Dermis microvascular lymphatic vessel endothelial cell (primary cell): ENCODE measurements around the gene MLYCD. TPM values are rescaled to one million over a fixed set of nuclear protein-coding genes. Genes with fewer than 3 reads are reported as not detected.

Source experiments
- DNase-seq, 2 donors: peaks; one replicate each; pipeline versions ENCODE4 v3.0.0 to v3.0.0-alpha.2; 2010; ENCODE audit warnings: low read depth in 2 of 2
- total RNA-seq: library from RNA; depleted of rRNA; stranded (reverse); fragments of >200 nt; gene quantifications from 2 replicates; pipeline ENCODE4 v1.2.1, GENCODE V29; 2014

The MLYCD gene
- total RNA-seq, 1 donor from 2014 or later = 1.7 TPM

DNA sequence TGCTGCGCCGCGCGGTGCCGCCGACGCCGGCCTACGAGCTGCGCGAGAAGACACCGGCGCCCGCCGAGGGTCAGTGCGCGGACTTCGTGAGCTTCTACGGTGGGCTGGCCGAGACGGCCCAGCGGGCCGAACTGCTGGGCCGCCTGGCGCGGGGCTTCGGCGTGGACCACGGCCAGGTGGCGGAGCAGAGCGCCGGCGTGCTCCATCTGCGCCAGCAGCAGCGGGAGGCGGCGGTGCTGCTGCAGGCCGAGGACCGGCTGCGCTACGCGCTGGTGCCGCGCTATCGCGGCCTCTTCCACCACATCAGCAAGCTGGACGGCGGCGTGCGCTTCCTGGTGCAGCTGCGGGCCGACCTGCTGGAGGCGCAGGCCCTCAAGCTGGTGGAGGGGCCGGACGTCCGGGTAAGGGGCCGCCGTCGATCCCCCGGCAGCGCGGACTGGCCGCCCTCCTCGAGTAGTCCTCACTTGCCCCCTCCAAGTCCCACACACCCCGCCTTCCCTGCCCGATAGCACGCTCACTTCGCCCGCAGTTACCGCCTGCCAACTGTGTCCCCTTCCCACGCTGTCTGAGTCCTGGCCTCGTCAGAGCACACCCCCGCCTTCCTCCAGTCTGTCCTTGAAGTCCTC, 470 bp downstream of the MLYCD start:
- peak; percentile 43 to 79 for DNase-seq

DNA sequence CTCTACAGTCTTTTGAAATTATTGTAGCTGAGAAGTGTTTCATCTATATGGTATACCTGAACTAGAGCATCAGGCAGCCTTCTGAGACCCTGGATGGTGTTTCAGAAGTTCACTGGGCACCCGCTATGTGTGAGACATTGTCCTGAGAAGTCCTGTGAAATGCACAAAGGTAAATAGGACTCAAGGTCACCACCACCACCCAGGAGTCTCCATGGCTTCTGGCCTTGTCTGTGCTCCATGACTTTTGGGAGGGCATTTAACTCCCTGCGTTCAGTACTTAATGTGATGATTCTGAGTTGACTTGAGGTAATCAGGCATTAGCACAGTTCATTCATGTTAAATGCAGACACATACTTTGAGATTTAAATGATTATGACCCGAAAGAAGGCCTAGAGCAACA, 1.1 kb downstream of the MLYCD start:
- no peak for DNase-seq

DNA sequence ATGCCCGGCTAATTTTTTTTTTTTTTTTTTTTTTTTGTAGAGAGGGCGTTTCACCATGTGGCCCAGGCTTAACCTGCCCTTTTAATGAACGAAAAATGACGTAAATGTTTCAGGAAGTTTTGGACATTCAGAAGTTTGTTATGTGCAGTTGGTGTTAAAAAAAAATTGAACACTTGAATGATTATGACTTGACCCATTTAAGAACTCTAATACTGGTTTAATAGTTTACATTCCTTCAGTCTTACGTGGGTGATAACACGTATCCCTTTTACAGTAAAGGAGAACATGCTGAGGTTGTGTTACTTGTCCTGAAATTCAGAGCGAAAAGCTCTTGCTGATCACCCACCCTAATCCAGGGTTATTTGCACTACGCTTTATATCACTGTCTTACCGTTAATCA, 1.7 kb downstream of the MLYCD start:
- no peak for DNase-seq

DNA sequence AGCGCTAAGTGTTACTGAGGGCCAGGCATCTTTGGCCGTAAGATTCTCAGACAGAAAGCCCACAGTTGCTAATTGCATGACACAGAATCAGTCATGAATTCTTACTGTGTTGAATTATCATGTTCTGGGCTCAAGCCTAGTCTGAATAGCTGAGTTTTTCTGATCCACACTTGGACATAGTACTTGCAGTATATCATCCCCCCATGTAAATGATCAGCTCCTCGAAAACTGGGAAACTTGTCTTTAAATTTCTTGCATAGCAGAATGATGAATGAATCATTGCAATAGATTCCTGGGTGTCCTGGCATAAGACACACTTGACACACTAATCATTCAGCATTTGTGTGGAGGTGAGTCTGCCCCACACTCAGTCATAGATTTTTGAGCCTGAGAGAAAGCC, 2.2 kb downstream of the MLYCD start:
- no peak for DNase-seq

DNA sequence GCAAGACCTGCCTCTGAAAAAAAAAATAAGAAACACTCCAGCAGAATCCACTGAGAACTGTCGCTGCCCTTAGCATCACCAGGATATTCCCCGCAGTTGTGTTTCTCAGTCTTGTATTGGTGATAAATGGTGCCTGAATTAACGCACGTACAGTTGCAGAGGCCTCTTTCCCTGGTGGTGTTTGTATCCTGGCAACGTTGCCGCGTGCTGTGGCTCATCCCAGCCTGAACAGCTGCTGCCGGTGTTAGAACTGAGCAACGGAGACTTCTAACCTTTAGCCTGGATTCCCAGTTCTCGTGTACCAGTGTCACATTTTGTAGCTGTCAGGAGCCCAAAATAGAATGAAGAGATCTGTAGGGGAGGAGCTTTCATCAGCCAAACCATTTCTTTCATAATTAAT, 4.8 kb downstream of the MLYCD start:
- no peak for DNase-seq

DNA sequence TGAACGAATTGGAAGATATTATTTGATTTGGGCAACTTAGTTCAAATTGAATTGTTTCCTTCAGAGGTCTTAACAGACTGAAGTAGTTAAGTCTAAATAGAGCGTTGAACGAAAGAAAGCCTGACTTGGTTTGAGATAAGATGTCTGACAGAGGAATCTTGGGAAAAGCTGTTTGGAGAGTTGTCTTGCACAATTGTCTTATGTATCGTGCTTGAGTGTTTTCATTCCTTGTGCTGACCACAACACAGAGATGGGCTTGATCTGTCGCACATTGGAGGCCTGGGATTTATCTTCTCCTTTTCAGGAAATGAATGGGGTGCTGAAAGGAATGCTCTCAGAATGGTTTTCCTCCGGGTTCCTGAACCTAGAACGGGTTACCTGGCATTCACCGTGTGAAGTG, 7.8 kb downstream of the MLYCD start:
- no peak for DNase-seq

DNA sequence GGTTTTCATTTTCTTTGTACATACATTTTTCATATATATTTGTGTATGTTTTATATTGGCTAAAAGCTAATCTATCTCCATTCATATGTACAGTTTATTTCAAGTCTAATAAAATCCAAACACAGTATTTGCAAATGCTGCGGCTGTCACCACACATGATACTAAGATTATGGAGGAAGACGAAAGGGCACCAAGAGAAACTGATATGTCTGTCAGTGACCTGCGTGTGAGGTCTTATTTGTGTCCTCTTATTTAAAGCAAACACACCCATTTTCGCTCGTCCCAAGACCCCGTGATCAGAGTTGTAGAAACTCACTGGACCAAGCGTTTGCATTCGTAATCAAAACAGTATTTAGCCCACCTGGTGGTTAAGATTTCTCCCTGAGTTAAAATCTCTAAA, 8.2 kb downstream of the MLYCD start:
- DNase-seq = no peak

DNA sequence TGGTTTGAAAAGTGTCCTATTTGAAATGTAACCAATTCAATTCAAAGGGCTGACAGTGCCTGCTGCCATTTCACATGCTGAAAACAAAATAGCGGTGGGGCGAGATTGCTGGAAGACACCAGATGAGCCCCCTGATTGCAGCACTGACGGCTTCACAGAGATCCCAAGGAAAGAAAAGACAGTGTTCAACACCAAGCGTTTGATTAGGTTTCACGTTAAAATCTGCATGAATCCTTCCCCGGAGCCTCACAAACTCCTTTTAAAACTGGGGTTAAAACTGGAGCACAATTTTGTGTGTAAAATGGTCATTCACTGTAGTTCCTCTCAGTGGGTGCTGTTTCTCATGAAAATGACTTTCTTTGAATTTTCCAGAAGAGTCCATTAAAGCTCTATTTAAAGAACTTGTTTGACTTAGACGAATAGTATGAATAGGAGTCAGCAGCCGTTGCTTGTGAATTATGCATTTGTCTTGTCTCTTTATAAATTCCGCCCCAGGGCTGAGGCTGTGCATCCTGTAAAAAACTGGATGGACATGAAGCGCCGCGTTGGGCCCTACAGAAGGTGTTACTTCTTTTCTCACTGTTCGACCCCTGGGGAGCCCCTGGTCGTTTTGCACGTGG, 8.8 kb downstream of the MLYCD start:
- no peak for DNase-seq

DNA sequence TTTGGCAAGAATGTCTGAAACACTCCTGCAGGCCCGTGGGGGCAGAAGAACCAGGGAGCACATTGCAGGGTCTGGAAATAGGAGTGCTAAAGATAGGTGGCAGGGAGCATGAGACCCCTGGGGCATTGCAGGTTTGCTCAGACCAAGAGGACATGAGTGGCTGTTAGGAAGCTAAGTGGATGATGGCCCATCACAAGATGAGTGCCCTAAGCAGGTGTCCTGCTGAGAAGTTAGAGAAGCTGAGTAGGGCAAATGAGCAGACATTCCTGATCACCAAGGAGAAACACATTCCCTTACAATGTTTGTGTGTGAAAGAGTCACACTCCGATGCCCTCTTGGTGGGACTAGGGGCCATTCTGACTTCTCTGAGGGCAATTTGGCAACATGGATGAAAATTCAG, 9.9 kb downstream of the MLYCD start:
- no peak for DNase-seq

DNA sequence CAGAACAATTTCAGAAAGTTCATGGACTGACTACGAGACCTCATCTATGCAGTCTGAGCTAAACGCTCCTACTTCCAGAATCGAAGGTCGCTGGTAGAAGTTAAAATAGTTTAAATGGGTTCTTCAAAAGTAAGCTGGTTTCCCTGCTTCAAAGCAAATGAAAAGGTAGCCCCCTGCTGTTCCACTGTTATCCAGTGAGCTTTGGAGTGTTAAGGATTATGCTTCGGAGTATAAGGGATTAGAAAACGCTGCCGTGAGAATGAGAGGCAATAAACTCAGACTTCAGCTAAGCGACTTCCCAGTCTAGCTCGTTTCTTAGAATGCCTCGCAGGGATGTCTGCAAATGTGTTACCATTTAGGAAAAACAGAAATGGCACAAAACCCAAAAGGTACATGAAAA, 12.4 kb downstream of the MLYCD start:
- DNase-seq = no peak

DNA sequence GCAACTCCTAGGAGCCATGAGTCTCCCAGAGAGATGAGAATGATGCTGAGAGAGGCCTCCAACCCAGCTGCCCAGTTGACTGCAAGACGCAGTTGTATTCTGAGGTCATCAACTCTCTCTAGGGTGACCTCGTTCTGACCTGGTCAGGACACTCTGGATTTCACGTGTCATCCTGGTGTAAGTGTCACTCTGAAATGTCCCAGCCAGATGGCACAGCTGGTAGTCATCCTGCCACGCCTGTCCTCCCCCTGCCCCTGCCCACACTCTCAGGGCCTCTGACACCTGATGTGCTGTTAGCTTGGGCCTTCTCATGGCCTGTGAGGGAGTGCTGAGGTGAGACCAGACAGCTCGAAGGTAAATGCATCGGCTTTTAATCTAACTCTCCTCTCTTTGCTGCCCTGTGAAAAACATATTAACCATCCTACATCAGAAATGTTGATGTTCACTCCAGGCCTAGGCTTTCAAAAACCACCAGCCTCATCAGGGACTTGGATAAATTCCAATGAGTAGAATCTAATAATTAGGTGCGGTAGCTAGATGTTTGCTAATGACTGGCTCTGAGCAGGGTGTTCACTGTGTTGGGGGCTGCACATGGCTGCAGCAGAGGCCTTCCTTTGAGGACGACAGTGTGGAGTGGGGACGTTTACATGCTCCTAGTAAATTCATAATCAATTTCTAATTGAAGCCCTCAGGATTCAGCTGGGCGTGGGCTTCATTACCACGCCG, 13.8 kb downstream of the MLYCD start:
- DNase-seq = no peak

DNA sequence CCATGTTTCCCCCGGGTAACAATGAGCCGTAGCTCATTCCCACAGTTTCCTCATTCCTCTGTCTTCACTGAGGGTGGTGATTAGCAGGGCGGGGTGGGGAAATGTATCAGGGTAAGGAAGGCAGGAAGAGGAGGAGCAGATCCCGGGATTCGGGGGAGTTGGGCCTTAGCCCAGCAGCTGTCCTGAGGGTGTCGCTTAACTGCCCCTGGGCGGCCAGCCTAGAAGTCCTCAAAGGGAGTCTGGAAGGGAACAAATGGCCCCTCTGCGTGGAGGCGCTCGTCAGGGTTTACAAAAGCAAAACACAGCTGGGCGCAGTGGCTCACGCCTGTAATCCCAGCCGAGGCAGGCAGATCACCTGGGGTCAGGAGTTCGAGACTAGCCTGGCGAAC, 14.3 kb downstream of the MLYCD start:
- DNase-seq = no peak

DNA sequence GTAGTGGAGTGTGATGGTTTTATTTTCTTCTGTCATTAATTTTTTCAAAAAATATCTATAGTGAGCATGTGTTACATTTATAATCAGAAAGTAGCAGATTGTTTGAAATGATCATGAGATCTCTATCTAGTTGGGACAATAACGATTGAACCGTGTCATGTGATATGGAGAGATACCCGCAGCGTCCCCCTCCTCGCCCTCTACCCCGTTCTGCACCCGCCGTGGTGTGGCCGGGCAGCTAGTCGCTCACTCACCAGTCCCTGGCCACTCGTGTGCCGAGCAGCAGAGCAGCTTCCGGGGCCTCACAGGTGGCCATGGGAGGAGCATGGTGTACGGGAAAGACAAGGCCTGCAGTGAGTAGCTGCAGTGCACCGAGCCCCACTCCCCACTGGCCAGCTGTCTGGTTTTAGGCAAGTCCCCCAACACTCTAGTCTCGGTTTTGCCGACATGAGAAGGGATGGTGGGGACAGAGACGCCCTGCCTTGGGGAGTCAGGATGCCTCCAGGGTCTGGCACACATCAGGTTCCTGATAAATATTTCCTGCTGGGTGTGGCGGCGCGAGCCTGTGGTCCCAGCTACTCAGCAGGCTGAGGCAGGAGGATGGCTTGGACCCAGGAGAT, 15.3 kb downstream of the MLYCD start:
- DNase-seq = no peak

DNA sequence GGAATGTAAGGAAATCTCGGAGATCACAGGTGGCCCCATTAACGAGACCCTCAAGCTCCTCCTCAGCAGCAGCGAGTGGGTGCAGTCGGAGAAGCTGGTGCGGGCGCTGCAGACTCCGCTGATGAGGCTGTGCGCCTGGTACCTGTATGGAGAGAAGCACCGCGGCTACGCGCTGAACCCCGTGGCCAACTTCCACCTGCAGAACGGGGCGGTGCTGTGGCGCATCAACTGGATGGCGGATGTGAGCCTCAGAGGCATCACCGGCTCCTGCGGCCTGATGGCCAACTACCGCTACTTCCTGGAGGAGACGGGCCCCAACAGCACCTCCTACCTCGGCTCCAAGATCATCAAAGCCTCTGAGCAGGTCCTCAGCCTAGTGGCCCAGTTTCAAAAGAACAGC, 16.2 kb downstream of the MLYCD start:
- no peak for DNase-seq

DNA sequence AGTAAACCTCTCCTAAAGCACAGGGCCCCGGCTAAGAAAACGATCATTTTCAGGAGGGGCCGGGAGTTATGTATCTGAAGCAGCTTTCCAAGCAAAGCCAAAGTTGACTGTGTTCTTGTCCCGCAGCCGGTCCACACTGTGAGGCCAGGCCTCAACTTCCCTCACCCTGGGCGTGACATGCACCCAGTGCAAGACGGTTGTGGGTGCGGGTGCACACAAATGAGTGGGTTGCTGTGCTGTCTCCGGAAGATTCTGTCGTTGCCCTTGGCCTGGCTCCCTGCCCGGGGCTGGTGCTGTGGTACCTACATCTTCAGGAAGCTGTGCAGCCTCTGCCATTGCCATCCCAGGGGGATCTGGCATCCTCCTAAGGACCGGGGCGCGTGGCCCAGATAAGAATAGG, 16.6 kb downstream of the MLYCD start:
- no peak for DNase-seq

DNA sequence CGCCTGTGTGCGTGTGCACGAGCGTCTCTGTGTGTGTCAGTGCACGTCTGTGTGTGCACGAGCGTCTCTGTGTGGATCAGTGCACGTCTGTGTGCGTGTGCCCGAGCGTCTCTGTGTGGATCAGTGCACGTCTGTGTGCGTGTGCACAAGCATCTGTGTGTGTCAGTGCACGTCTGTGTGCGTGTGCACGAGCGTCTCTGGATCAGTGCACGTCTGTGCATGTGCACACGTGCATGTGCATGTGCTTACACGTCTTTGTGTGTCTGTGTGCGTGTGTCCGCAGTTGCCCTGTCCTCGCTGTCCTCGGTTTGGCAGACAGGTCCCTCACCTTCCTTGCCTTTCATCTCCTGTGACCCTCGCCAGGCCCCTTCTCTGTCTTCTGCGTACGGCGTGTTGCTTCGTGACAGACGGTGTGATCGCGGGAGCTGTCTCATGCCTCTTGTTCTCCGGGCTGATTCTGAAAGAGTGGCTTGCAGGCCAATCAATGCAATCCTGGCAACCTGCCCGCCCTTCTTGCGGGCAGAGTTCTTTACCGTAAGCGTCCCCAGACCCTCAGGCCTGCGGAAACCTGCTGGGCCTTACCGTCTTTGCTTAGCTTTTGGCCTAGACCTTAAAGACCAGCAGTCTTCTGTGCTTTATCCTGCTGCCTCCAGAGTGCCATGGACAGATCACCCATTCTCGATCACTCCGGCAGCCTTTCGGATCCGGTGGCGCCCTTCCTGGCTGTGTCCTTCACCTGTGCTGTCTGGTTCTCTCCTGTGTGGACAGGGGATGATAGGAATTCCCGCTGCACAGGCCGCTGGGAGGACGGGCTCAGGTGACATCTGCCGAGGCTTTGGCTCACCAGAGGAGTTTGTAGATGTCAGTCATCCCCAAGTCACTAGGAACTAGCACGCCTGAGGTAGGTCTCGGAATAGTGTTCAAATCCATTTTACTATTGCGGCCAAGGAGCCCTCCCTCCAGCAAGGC, 18.5 kb downstream of the MLYCD start:
- DNase-seq = no peak

DNA sequence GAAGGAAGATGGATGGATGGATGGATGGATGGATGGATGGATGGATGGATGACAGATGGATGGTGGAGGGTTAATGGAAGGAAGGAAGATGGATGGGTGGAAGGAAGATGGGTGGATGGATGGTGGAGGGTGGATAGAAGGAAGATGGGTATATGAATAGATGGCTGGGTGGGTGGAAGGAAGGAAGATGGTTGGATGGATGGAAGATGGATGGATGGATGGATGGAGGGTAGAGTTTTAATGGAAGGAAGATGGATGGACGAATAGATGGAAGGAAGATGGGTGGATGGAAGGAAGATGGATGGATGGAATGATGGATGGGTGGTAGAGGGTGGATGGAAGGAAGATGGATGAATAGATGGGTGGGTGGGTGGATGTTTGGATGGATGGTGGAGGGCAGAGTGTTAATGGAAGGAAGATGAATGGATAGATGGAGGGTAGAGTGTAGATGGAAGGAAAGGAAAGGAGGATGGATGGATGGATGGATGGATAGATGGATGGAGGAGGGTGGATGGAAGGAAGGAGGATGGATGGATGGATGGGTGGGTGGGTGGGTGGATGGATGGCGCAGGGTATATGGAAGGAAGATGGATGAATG, 22.1 kb downstream of the MLYCD start:
- DNase-seq = no peak

DNA sequence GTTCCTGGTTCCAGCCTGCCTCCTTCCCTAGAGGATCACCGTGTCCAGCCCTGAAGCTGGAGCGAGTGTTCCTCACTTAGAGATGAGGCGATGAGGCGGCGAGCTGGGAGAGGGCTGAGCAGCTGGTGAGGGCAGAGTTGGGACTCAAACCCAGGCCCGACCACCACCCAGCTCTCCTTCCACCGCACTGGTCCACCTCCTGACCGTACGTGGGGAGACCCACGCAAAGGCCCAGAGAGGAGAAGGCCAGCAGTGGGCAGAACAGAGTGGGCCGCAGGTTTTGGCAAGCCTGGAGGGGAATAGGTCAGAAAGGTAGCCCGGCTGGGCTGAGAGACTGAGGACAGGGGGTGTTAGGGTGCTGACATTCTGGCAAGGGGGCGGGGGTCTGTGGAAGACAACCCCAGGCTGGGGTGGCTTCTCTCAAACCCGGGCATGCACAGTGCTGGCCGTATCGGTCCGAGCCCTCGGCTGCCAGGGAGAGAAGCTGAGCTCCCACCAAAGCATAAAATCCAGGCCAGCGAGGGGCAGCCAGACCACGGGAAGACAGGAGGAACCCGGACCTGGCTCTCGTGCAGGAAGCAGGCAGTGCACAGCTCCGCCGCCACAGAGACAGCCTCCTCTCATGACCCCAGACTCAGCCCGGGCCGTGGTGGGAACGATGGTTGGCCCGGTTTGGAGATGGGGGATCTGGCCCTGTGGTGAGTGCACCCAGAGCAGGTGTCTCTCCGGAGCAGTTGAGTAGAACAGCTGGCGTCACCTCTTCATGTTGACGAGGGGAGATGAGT, 24.9 kb downstream of the MLYCD start:
- no peak for DNase-seq

DNA sequence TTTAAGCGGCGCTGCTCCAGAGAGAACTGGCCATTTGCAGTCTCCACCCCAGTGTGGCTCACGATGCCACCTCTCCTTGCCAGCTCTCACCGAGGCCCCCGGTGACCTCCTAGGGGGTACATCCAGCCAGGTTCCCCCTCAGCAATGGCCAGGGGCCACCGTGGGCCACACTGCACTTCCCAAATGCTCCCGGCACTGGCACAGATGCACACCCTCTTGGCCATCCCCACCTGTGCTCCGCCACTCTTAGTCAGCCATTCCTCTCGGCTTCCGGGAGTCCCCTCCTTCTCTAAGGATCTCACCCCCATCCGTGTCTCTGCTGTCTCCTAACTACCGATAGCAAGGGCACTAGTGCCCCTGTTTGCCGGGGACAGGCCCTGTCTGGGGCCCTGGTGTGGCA, 25.8 kb downstream of the MLYCD start:
- DNase-seq = no peak
